ENCODE measurements around the gene ADI1.
"Not testable (repeated sequence)": the region's sequence is repeated elsewhere in the genome, so short reads cannot be mapped to it uniquely, and the experiment has no call there.

ADI1 gene

GRCh38 chr2:3460831-3461800 lies 58.2 kb downstream of the ADI1 start:
- peak; percentile 55 for DNase-seq

GRCh38 chr2:3460156-3460555 lies 59.2 kb downstream of the ADI1 start:
- DNase-seq, result peak; percentile 36

GRCh38 chr2:3459185-3460015 lies 59.9 kb downstream of the ADI1 start:
- peak; percentile 57 for DNase-seq

GRCh38 chr2:3458396-3459184 lies 60.7 kb downstream of the ADI1 start:
- no peak for DNase-seq

GRCh38 chr2:3457524-3458395 lies 61.6 kb downstream of the ADI1 start:
- DNase-seq, result peak; percentile 51

- DNase-seq, result peak; percentile 52
Observed at GRCh38 chr2:3456125-3456524, 63.2 kb downstream of the ADI1 start.

GRCh38 chr2:3454802-3455201 lies 64.5 kb downstream of the ADI1 start:
- DNase-seq, result peak; percentile 44

GRCh38 chr2:3454005-3454404 lies 65.3 kb downstream of the ADI1 start:
- DNase-seq, result not testable (repeated sequence)

GRCh38 chr2:3453190-3453999 lies 65.9 kb downstream of the ADI1 start:
- DNase-seq, result no peak

GRCh38 chr2:3451926-3452671 lies 67.2 kb downstream of the ADI1 start:
- DNase-seq, result no peak

GRCh38 chr2:3451169-3451568 lies 68.2 kb downstream of the ADI1 start:
- no peak for DNase-seq

- no peak for DNase-seq
Observed at GRCh38 chr2:3450385-3451010, 68.8 kb downstream of the ADI1 start.

- DNase-seq, result no peak
Observed at GRCh38 chr2:3449936-3450335, 69.4 kb downstream of the ADI1 start.

GRCh38 chr2:3449086-3449485 lies 70.2 kb downstream of the ADI1 start:
- no peak for DNase-seq

- not testable (repeated sequence) for DNase-seq
Observed at GRCh38 chr2:3448441-3448911, 70.9 kb downstream of the ADI1 start.

- DNase-seq, result no peak
Observed at GRCh38 chr2:3447789-3448317, 71.5 kb downstream of the ADI1 start.
